ENCODE measurements around the gene HOXA10. TPM values are rescaled to one million over a fixed set of nuclear protein-coding genes. Genes with fewer than 3 reads are reported as not detected.

The HOXA10 gene
- total RNA-seq, 1 experiment from 2014 or later: 19.6 TPM

DNA sequence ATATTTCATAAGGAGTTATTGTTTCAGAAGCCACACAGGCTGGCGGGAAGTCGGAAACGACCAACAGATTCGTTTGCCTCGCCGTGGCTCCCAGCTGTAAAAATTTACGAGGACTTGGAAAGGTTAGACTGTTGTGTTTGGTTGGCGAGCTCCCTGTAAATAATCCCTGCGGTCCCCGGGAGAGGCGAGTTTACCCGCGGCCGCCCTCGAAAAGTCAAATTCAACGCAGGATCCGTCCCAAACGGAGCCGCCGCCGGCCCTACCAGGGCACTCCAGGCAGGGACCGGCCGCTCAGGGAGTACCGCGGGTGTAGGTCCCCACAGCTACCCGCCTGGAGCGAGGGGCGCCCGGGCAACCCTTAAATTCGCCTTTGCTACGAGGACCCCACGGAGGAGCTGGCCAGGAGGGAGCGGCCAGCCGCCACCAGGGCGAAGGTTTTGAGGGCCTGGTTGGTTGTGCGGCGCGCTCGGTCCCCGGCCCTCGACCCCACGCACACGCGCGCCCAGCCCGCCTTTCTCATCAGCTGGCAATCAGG is 8.1 kb downstream of the HOXA10 start:
- H3K4me3 ChIP-seq (replicated peaks in 1 of 2; ENCODE audit: low read depth in 1 of 2, low read length in 2 of 2): peak overlapping the region; percentile 77 to 84
- H3K79me2 ChIP-seq (ENCODE audit: insufficient read depth, low read length): peaks cover 93% of the 10 kb centered on the region
- peak overlapping the region; percentile 91 for H3K27ac ChIP-seq (ENCODE audit: low read depth, low read length)
- H3K27me3 ChIP-seq (ENCODE audit: insufficient read depth, low read length): no peaks in the 10 kb centered on the region
- intact Hi-C loops (cut with micrococcal nuclease): loop anchor here (10.0 kb wide), 1 partner anchor 1301 kb away; no protein-coding TSS in a partner anchor
- no peaks in the 10 kb centered on the region for H4K20me1 ChIP-seq (ENCODE audit: insufficient read depth)
- CTCF ChIA-PET: interaction anchor here (1.3 to 6.6 kb wide), 2 partner anchors 10 to 13 kb away, joined by 4 to 32 read pairs; partner anchors contain the start of gene HOXA7
- POLR2A ChIA-PET: interaction anchor here (1.0 kb wide), 1 partner anchor 10 kb away, joined by 4 read pairs; no protein-coding TSS in a partner anchor
- BruUV-seq (replicated peaks): TSS peak; percentile 60
- ATAC-seq (no peak), DNase-seq (ENCODE audit: low read depth, low spot score) (no peak)
- RAD21 ChIA-PET (ENCODE audit: low non-redundant PET in 1 of 2, low total read pairs in 2 of 2, uncharacterized antibody in 2 of 2, unreplicated experiment in 2 of 2): no interaction called here
- H3K36me3 ChIP-seq (ENCODE audit: control insufficient read depth in 1 of 2, insufficient read depth in 2 of 2, low read length in 2 of 2): peaks cover 0 to 4% of the 10 kb centered on the region in 2 experiments; a peak in 1 of 4 replicates
- H3K9me2 ChIP-seq (ENCODE audit: insufficient read depth): no peaks in the 10 kb centered on the region
- peak overlapping the region; percentile 89 for H3K9ac ChIP-seq (ENCODE audit: low read length)
- H2AFZ ChIP-seq (ENCODE audit: low read depth, low read length, poor library complexity, severe bottlenecking): no peak overlapping the region
- H3K9me3 ChIP-seq (ENCODE audit: control insufficient read depth in 1 of 2, insufficient read depth in 1 of 2, low read depth in 1 of 2, low read length in 2 of 2): no peaks in the 10 kb centered on the region
- TF ChIP-seq EZH2 (IDR thresholded peaks at IDR 0.05) (no peak), POLR2AphosphoS5 (IDR thresholded peaks at IDR 0.05; ENCODE audit: low read depth, low read length) (0 out of 2 replicates have a peak, but pooled peaks have one; percentile 10)
- peaks cover 27 to 76% of the 10 kb centered on the region in 2 experiments for H3K4me1 ChIP-seq (ENCODE audit: control insufficient read depth in 1 of 2, insufficient read depth in 2 of 2, low read length in 2 of 2)
- H3K4me2 ChIP-seq (ENCODE audit: low read length): peak overlapping the region; percentile 97

DNA sequence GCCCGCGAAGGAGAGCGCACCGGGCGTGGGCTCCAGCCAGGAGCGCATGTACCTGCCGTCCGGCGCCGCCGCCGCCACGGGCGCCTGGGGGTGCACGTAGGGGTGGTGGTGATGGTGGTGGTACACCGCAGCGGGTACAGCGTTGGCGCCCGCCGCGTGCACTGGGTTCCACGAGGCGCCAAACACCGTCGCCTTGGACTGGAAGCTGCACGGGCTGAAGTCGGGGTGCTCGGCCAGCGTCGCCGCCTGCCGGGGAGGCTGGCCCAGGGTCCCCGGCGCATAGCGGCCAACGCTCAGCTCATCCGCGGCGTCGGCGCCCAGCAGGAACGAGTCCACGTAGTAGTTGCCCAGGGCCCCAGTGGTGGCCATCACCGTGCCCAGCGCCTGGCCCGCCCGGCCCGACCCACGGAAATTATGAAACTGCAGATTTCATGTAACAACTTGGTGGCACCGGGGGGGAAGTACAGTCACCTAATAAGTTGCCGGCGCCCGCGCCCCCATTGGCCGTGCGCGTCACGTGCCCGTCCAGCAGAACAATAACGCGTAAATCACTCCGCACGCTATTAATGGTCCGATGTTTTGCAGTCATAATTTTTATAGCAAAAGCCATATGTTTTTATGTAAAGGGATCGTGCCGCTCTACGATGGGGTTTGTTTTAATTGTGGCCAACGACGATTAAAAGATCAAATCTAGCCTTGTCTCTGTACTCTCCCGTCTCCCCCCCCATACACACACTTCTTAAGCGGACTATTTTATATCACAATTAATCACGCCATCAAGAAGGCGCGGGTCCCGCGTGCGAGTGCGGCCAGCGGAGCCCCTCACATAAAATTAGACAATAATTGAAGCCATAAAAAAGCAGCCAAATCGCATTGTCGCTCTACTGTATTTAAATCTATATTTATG is 8.8 kb downstream of the HOXA10 start, which contains the start of gene HOXA9:
HOXA9 (minus strand) TSS at position 449 of the 907 bp plus-strand sequence; CDS start at position 369, 80 bp downstream.
- CTCF ChIA-PET: interaction anchor here (1.3 to 6.6 kb wide), 2 partner anchors 9 to 14 kb away, joined by 4 to 32 read pairs; partner anchors contain the start of gene HOXA7
- peak within 1 kb of the TSS; percentile 91 for H3K27ac ChIP-seq (ENCODE audit: low read depth, low read length)
- DNase-seq (ENCODE audit: low read depth, low spot score) (peak; percentile 94), ATAC-seq (peak; percentile 29)
- H3K4me1 ChIP-seq (ENCODE audit: control insufficient read depth in 1 of 2, insufficient read depth in 2 of 2, low read length in 2 of 2): peaks cover 22 to 75% of the 10 kb centered on the region in 2 experiments
- no peak within 1 kb of the TSS for H2AFZ ChIP-seq (ENCODE audit: low read depth, low read length, poor library complexity, severe bottlenecking)
- peak within 1 kb of the TSS; percentile 89 for H3K9ac ChIP-seq (ENCODE audit: low read length)
- intact Hi-C loops (cut with micrococcal nuclease): loop anchor here (10.0 kb wide), 1 partner anchor 1301 kb away; no protein-coding TSS in a partner anchor
- H3K9me3 ChIP-seq (ENCODE audit: control insufficient read depth in 1 of 2, insufficient read depth in 1 of 2, low read depth in 1 of 2, low read length in 2 of 2): no peaks in the 10 kb centered on the region
- no peaks in the 10 kb centered on the region for H4K20me1 ChIP-seq (ENCODE audit: insufficient read depth)
- H3K4me2 ChIP-seq (ENCODE audit: low read length): peak within 1 kb of the TSS; percentile 97
- peak within 1 kb of the TSS; percentile 77 to 84 for H3K4me3 ChIP-seq (replicated peaks in 1 of 2; ENCODE audit: low read depth in 1 of 2, low read length in 2 of 2)
- H3K9me2 ChIP-seq (ENCODE audit: insufficient read depth): no peaks in the 10 kb centered on the region
- RAD21 ChIA-PET (ENCODE audit: low non-redundant PET in 1 of 2, low total read pairs in 2 of 2, uncharacterized antibody in 2 of 2, unreplicated experiment in 2 of 2): no interaction called here
- POLR2A ChIA-PET: interaction anchor here (1.4 kb wide), 1 partner anchor 15 kb away, joined by 4 read pairs; no protein-coding TSS in a partner anchor
- TF ChIP-seq POLR2A (IDR thresholded peaks at IDR 0.05; ENCODE audit: borderline replicate concordance, extremely low read depth, insufficient read depth, insufficient read length) (peak; percentile 88), TCF7L2 (IDR thresholded peaks at IDR 0.05; ENCODE audit: borderline replicate concordance, extremely low read depth, insufficient read depth, insufficient read length) (peak; percentile 81), YY1 (IDR thresholded peaks at IDR 0.05; ENCODE audit: extremely low read depth, insufficient replicate concordance, low read depth, low read length) (peak; percentile 42), SIN3A (IDR thresholded peaks at IDR 0.05; ENCODE audit: low read depth) (no peak), POLR2AphosphoS5 (IDR thresholded peaks at IDR 0.05; ENCODE audit: low read depth, low read length) (peak; percentile 94)
- peaks cover 86% of the 10 kb centered on the region for H3K79me2 ChIP-seq (ENCODE audit: insufficient read depth, low read length)
- peaks cover 0 to 4% of the 10 kb centered on the region in 2 experiments; a peak in 1 of 4 replicates for H3K36me3 ChIP-seq (ENCODE audit: control insufficient read depth in 1 of 2, insufficient read depth in 2 of 2, low read length in 2 of 2)
- BruUV-seq (replicated peaks): no TSS peak
- no peaks in the 10 kb centered on the region for H3K27me3 ChIP-seq (ENCODE audit: insufficient read depth, low read length)
